ENCODE measurements around the gene INPP4A. TPM values are rescaled to one million over a fixed set of nuclear protein-coding genes. Genes with fewer than 3 reads are reported as not detected.

Gene INPP4A
- total RNA-seq, 2 donors from 2014 or later = 10.9 to 12.2 TPM

DNA sequence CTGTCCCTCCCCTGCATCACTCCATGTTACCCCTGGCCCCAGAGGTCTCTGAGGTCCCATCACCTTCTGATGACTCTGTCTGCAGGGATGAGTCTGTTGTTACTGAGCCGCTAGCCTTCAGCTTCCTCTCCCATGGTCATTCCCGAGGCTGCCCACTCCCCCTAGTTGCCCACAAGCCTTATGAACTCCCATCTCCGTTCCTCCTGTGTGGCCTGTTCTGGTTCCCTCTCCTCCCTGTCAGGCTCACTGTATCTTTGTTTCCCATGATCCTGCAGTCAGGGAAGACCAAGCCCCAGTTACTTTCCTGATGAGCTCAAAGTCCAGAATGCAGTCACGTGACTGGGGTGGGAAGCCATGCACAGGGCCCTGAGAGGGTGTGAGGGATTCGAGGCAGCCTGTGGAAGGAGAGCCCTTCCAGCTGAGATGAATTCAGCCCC is 39.5 kb downstream of the INPP4A start:
- DNase-seq = peak in 1 of 4 donors; percentile 26
- intact Hi-C loops (cut with DNase I) = no loop called here
- no peak overlapping the region for H3K27ac ChIP-seq
- WGBS, 2 donors = 64 to 65% methylated on average over 5 of the region's 5 CpGs
- peaks cover 54% of the 10 kb centered on the region for H3K4me1 ChIP-seq
- H3K4me3 ChIP-seq = no peak overlapping the region
- no peaks in the 10 kb centered on the region for H3K27me3 ChIP-seq
- H3K9me3 ChIP-seq = no peaks in the 10 kb centered on the region
- H3K36me3 ChIP-seq (replicated peaks in 1 of 2; ENCODE audit: insufficient read depth in 1 of 2, low read depth in 2 of 2) = no peaks in the 10 kb centered on the region
- ATAC-seq = no peak
- TF ChIP-seq, protein P1, sequence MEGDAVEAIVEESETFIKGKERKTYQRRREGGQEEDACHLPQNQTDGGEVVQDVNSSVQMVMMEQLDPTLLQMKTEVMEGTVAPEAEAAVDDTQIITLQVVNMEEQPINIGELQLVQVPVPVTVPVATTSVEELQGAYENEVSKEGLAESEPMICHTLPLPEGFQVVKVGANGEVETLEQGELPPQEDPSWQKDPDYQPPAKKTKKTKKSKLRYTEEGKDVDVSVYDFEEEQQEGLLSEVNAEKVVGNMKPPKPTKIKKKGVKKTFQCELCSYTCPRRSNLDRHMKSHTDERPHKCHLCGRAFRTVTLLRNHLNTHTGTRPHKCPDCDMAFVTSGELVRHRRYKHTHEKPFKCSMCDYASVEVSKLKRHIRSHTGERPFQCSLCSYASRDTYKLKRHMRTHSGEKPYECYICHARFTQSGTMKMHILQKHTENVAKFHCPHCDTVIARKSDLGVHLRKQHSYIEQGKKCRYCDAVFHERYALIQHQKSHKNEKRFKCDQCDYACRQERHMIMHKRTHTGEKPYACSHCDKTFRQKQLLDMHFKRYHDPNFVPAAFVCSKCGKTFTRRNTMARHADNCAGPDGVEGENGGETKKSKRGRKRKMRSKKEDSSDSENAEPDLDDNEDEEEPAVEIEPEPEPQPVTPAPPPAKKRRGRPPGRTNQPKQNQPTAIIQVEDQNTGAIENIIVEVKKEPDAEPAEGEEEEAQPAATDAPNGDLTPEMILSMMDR (IDR thresholded peaks at IDR 0.05) = no peak
- no peak for TF ChIP-seq POLR2A (IDR thresholded peaks at IDR 0.05)

- no peak for DNase-seq
- H3K4me1 ChIP-seq = peaks cover 47% of the 10 kb centered on the region
- TF ChIP-seq POLR2A (IDR thresholded peaks at IDR 0.05) = no peak
- TF ChIP-seq, protein P1 (IDR thresholded peaks at IDR 0.05) = no peak
- no peak overlapping the region for H3K27ac ChIP-seq
- no peaks in the 10 kb centered on the region for H3K9me3 ChIP-seq
- no peak for ATAC-seq
- 81 to 87% methylated on average over 13 of the region's 13 CpGs for WGBS, 2 donors
- no peaks in the 10 kb centered on the region for H3K36me3 ChIP-seq (replicated peaks in 1 of 2; ENCODE audit: insufficient read depth in 1 of 2, low read depth in 2 of 2)
- intact Hi-C loops (cut with DNase I) = no loop called here
- no peak overlapping the region for H3K4me3 ChIP-seq
- no peaks in the 10 kb centered on the region for H3K27me3 ChIP-seq
These were observed 40.2 kb downstream of the INPP4A start for GRCh38 chr2:98484652-98485452.

DNA sequence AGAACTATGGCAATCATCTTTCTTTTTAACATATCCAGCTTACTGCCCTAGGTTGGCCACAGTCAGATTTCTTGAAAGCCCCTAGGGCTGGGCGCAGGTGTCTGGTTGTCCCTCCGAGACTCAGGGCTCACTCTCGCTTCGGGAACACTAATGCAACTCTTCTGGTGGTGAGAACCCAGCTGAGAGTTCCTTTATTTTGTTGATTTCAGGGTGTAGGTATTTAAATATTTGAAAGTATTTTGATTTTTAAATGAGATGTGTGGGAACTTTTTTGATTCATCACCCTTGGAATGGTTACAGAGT is 40.7 kb downstream of the INPP4A start:
- peaks cover 41% of the 10 kb centered on the region for H3K4me1 ChIP-seq
- H3K27me3 ChIP-seq = no peaks in the 10 kb centered on the region
- TF ChIP-seq, protein P1 (IDR thresholded peaks at IDR 0.05) = no peak
- TF ChIP-seq POLR2A (IDR thresholded peaks at IDR 0.05) = no peak
- H3K9me3 ChIP-seq = no peaks in the 10 kb centered on the region
- intact Hi-C loops (cut with DNase I) = no loop called here
- 90 to 93% methylated on average over 4 of the region's 4 CpGs for WGBS, 2 donors
- ATAC-seq (no peak), DNase-seq (no peak)
- H3K27ac ChIP-seq = no peak overlapping the region
- no peak overlapping the region for H3K4me3 ChIP-seq
- H3K36me3 ChIP-seq (replicated peaks in 1 of 2; ENCODE audit: insufficient read depth in 1 of 2, low read depth in 2 of 2) = no peaks in the 10 kb centered on the region

DNA sequence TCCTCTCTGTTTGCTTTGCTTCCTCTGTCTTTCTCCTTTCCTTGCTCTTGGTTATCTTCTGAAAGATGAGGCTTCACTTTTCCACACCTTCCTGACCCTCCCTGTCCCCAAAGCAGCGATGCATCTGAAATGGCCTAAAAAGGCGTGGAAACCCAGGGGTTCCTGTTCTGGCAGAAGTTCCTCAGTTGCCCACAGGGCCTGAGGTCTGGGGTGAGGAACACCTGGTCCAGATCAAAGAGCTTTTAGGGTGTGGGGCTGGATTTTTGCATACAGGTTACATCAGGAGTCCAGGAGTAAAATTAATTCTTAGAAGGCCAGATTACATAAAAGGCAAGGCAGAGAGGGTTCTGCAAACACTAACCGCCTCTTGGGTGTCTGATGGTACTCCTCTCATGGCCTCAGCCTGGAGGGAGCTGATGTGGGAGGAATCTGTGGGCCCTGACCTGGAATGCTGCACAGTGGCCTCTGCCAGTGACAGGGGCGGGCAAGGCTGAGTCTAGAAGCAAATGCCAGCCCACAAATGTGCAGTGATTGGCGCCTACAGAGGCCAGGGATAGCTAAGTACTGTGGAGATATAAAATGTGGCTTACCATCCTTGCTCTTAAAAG is 41.8 kb downstream of the INPP4A start:
- intact Hi-C loops (cut with DNase I) = no loop called here
- 90 to 93% methylated on average over 5 of the region's 5 CpGs for WGBS, 2 donors
- Histone ChIP-seq H3K36me3 (replicated peaks in 1 of 2; ENCODE audit: insufficient read depth in 1 of 2, low read depth in 2 of 2) (no peaks in the 10 kb centered on the region), H3K4me3 (no peak overlapping the region), H3K9me3 (no peaks in the 10 kb centered on the region), H3K4me1 (peaks cover 34% of the 10 kb centered on the region), H3K27me3 (no peaks in the 10 kb centered on the region), H3K27ac (no peak overlapping the region)
- TF ChIP-seq, protein P1 (IDR thresholded peaks at IDR 0.05) = no peak
- ATAC-seq (no peak), DNase-seq (no peak)
